Stimulated activated CD8-positive, alpha-beta memory T cell treated with anti-CD3 and anti-CD28 coated beads, Interleukin-12 subunit alpha, Interleukin-12 subunit beta, amount 100 ng/mL, for 1 hour (primary cell): ENCODE data around the gene ITGB8.

ENCODE experiments used
- DNase-seq: peaks from one replicate; pipeline ENCODE4 v3.0.0-alpha.2; 2020; ENCODE audit warnings: low read depth

ITGB8 gene

GRCh38 chr7:20310301-20310700 lies 20.4 kb upstream of the ITGB8 start:
- no peak for DNase-seq

DNA sequence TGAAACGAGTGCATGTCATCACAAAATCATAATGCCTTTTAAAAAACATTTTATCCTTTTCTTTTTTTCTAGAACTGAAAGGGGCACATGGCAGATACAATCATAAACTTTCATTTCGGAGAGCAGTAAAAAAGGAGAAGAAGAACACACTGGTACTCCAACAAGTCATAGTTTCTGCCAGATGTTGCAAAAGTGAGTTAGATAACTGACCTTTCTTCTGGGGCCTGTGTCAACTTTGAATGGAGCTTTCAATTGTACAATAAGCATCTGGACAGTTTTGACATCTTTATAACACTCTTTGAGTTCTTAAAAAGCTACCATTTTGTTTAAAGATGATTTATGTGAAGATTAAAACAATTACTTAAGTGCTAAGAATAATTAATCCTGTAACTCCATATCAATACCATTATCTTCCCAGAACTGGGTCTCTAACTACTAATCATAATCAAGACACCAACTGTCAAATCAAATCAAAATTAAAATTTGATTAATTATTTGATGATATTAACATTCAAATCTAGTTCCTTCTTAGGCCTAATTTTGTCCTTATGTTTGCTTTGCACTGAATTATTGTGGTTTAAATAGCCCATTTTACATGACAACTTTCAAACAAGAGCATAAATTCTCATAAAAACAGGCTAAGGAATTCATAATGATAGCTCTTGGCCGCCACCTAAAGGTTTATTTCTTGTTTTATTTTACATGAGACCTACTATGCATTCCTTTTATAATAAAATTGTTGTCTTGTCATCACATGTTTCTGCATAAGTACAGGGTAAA lies 19.5 kb upstream of the ITGB8 start:
- DNase-seq: no peak

- no peak for DNase-seq
Measured at GRCh38 chr7:20311743-20312042, 19.0 kb upstream of the ITGB8 start.

GRCh38 chr7:20312562-20312961 lies 18.1 kb upstream of the ITGB8 start:
- no peak for DNase-seq

- DNase-seq: no peak
Measured at GRCh38 chr7:20313626-20314025, 17.1 kb upstream of the ITGB8 start.

DNA sequence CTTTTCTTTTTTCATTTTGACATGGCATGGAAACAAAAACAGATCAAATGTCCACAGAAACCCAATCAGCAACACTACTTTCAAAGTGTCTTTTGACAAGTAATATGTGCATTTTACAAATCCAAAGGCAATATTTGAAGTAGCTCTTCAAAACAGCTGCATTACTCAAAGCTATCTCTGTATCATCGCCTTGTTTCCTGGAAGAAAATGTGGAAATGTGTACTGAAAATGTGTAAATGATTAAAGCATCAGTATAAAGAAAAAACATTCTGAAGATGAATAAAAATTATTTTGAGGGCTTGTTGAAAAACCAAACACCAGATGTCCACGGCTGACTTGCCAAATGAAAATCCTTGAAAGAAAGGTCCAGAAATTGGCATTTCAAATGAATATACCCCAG lies 16.5 kb upstream of the ITGB8 start:
- no peak for DNase-seq

DNA sequence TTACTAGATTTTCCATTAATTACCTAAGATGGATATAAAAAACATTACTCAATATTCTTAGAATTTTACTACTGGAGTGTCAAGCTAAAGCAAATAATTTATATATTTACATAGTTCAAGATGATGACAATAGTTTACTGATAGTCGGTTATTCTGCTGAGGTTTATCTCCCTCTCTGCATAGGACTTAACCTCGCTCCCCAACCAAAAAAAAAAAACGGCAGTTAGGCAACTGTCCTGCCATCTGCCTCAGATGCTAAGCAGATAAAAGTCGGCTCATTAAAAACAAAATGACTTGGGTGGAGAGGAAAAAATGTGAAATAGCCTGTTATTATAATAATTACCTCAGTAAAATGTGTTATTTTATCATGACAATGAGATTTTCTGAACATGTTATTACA lies 14.0 kb upstream of the ITGB8 start:
- no peak for DNase-seq

- DNase-seq: no peak
Measured at GRCh38 chr7:20317413-20317812, 13.3 kb upstream of the ITGB8 start.

DNA sequence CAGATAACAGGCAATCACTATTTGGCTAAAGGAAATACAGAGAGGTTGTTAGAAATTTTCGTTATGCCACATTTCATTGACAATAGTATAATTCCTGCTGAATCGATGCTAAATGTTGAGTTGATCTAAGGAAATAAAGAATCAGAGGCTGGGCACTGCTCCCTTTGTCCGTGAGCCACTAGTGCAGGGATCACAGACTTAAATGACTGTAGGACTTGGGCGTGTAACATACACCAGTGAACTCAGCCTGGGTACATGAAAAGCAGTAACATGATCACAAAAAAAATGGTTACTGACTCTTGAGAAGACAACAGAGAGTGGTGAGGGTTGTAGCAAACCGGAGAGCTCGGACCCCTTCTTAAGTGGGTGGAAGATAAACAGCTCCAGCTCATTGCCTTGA lies 11.8 kb upstream of the ITGB8 start:
- no peak for DNase-seq

GRCh38 chr7:20320322-20320721 lies 10.4 kb upstream of the ITGB8 start:
- DNase-seq: no peak

GRCh38 chr7:20320786-20321185 lies 9.9 kb upstream of the ITGB8 start:
- DNase-seq: no peak

DNA sequence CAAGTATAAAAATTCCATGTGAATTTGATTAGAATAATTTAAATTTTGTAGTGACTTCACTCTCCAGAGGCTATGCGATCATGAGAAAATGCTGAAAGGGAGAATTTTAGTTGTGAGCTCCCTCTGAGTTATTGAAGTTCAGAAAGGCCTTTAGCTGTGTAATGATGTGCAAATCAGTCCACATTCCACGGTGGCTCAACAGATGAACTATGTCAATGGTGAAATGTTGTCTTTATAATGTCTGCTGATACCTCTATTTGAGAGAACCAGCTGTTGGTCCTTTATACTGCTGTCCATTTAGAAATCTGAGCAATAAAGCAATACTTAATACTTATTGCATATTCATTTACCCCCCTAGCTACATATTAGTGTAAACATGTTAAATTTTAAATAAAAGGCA lies 7.1 kb upstream of the ITGB8 start:
- DNase-seq: no peak

GRCh38 chr7:20326342-20326741 lies 4.4 kb upstream of the ITGB8 start:
- no peak for DNase-seq

DNA sequence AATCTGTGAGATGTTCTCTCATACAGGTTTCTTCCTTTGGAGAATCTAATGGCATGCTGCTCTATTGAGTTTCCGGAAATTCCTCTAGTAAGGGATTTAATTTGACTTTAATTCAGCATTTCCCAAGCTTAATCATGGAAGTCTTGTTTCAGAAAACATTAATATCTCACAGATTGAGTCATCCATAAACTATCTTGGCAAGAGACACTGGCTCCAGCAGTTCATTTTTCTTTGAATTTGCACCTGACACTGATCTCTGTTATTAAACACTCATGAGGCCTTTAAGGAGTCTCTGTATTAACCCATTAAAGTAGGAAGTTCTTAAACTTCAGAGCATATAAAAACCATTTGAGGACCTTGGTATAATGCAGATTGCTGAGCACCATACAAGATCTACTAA lies 3.6 kb upstream of the ITGB8 start:
- DNase-seq: no peak

GRCh38 chr7:20328027-20328426 lies 2.7 kb upstream of the ITGB8 start:
- DNase-seq: no peak

GRCh38 chr7:20328692-20329091 lies 2.0 kb upstream of the ITGB8 start:
- DNase-seq: no peak

DNA sequence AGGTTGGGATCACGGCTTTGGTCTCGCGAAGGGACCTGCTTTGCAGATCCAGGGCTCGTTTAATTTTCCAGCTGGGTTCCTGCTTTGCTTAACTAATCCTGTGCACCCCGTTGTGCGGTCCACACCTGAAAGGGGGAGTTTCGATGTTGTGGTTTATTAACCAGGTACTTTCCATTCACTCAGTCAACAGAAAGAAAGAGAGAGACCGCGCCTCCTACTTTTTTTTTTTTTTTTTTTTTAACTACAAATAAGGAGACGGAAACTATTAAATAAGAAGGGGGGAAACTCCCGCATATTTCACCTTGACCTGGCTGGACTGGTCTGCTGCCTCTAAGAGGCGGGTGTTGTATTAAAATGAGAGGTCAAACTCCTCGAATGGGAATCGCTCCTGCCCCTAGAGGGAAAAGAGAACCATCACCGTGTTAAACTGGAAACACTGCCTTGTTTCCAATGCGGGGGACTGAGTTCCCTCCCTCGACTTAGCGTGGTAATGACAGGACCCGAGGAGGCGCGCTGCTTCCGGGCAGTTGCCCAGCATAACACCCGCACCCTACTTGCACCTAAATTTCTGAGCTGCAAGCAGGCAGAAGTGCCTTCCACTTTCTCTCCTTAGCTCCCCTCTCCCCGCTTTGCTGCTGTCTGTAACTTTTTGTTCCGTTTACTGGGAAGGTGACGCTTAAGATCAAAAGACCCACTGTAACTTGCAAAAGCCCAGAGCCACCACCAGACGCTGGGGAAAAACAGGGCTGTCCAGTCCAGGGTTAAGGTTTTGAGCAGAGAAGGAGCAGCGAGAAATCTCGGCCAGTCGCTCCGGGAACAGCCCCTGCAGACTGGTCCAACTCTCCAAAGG lies 1.1 kb upstream of the ITGB8 start:
- no peak for DNase-seq

GRCh38 chr7:20330928-20331909 lies 519 bp downstream of the ITGB8 start:
- DNase-seq: no peak

DNA sequence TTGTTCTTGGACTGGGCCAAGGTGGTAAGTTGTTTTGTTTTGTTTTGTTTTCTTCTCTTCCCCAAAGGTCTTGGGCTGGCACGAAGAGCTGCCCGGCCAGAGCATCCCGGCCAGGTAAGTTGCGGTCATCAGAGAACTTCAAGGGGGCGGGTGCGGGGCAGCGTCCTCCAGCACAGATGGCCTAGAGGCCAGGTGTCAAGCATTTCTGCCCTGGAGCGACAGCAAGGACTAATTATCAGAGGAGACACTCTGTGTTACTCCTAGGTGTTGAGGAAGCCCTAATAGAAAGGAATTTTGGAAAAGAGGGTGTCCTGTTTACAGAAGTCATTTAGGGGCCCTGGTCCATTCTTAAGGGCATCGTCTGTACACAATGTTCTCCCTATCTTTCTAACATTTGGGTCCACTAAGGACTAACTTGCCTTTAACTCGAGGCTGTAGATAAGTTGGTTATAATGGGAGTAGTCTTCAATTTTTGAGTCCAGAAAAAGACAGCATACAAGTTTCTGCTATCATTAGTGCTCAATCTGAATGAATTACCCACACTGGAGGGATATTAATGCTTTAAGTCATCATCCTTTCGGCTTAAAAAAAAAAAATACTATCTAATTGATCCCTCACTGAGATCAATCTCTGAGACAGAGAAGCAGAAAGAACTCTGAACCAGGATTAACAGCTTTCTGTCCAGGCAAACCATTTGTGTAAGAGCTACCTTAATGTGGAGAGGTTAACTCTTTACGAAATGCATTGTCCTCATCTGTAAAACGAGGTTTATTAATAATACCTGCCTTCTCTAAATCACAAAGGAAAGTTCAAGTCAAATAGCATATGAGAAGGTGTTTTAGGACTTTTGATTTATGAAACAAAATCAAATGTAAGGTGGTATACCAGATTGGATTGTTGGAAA lies 1.5 kb downstream of the ITGB8 start:
- no peak for DNase-seq

DNA sequence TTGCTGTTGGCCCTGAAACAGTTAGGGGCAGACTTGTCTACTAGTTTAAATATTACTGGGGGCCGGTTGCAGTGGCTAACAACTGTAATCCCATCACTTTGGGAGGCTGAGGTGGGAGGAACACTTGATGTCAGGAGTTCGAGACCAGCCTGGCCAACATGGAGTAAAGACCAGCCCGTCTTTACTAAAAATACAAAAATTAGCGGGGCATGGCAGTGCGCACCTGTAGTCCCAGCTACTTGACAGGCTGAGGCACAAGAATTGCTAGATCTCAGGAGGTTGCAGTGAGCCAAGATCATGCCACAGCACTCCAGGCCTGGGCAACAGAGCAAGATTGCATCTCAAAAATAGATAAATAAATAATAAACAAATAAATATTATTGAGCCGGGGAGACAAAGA lies 7.6 kb downstream of the ITGB8 start:
- DNase-seq: no peak

GRCh38 chr7:20340839-20341238 lies 10.1 kb downstream of the ITGB8 start:
- DNase-seq: no peak
